HG02798 (cell line): ENCODE data around the gene MS4A18.
"Not testable (repeated sequence)": the region's sequence is repeated elsewhere in the genome, so short reads cannot be mapped to it uniquely, and the experiment has no call there.

Source experiments
- ATAC-seq: cut with Tn5 transposase; IDR thresholded peaks from one replicate; pipeline ENCODE4 v1.9.1; 2021; ENCODE audit warnings: mild to moderate bottlenecking; ENCODE audit not compliant: unreplicated experiment, poor library complexity

The MS4A18 gene

DNA sequence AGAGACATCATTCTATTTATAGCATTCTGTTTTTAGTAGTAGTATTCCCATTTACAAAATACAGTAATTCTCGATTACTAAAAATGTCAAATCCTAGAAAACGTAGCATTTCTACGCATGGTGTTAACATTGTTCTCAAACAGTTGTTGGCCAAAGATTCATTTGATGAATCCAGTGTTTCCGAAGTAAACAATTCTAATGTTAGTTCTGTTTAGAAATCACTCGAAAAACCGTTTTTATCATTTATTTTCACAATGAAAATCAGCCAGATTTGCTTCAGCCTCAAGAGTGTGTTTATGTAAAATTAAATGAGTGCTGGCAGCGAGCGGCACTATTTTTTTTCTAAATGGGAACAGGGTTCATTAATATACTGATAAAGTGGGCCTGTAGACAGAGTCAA lies 7.1 kb downstream of the MS4A18 start:
- no peak for ATAC-seq

DNA sequence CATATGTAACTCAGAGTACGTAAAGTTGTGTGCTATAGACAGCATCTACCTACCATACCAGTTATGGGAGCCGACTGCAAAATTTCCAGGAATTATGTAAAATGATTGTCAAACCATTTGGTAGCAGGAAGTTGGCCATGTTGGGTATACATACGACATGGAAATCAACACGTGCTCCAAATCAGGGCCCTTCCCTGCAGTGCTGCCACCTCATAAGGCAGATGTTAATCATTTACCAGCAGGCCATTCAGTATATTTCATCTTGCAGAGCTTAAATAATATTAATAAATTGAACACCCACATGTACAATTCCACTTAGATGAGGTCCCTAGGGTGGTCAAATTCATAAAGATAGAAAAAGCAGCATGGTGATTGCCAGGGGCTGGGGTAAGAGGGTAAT lies 9.8 kb downstream of the MS4A18 start:
- no peak for ATAC-seq

DNA sequence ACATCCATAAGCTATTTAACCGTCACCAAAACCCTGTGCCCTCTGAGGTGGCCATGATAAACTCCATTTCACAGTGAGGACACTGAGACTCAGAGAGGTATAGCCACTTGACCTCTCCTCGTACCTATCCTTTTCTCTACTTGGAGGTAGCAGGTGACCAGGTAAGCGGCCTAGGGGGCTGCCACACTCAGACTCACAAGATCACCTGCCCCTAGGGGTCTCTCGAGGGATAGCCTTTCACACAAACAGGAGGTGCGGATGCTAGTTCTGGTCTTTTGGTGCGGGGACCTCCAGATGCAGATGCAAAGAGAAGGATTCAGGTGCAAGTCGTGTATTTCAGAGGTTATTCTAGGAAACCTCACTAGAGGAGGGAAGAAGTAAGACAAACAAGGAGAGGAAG lies 14.6 kb downstream of the MS4A18 start:
- no peak for ATAC-seq

DNA sequence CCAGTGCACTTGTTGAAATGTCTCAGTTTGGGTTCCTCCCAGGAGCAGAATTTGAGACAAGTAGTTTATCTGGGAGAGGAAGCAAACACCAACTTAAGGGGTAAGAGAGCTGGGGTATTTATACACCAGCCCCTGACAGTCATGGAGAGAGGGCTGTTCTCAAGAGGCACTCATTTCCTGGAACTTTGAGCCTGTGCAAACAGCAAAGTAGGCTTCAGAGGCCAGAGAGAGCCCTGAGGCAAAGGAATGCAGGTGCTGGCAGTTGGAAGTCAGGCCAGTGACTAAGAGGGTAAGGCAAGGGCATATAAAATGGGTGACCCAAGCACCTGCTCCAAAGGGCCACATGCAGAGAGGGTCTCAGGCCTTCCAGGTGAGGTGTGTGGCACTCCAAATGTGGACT lies 16.1 kb downstream of the MS4A18 start:
- no peak for ATAC-seq

DNA sequence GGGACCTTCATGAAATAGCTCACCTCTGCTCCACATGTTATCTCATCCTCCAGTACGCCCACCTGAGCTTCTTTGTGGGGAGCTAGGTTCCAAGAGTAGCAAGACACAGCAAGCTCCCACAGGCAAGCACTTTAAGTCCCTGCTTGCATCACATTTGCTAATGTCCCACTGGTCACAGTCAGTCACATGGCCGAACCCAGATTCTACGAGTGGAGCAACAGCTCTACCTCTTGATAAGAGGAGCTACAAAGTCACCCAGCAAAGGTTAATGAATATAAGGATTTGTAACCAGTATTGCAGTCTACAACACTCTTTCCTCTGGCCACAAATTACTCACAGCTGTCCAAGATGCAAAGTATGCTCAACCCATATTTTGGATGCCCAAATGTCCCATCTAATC lies 16.9 kb downstream of the MS4A18 start:
- ATAC-seq: no peak

DNA sequence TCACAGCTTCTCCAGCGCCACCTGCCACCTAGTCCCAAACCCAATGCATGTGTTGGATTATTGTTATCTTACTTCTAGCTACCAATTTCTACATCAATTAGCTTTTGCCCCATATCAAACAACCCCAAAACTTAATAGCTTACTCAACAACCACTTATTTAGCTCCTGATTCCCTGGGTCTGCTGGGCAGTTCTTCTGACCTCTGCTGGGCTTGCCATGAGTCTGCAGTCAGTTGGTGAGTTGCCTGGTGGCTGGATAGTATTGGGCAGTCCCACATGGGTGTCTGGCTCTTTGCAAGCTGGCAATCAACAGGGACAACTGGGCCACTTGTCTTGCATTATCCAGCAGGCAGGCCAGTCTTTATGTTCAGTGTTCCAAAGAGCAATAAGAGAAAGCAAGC lies 18.5 kb downstream of the MS4A18 start:
- ATAC-seq: no peak

DNA sequence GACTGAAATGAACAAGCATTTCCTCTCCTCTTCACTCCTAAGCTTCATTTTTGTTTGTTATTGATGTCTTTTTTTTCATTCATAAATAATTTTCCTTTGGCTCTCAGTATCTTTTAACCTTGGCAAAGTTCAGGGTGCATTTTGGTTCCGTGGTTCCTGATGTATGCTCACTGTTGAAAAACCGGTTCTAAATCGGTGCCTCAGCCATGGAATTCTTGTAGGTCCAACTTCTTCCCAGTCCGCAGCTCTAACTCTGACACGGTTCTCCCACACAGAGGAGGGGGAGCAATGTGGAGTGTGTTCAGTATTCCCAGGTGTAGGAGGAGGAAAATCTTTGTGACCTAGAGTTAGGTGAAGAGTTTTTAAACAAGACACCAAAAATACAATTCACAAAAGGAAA lies 19.6 kb downstream of the MS4A18 start:
- no peak for ATAC-seq

DNA sequence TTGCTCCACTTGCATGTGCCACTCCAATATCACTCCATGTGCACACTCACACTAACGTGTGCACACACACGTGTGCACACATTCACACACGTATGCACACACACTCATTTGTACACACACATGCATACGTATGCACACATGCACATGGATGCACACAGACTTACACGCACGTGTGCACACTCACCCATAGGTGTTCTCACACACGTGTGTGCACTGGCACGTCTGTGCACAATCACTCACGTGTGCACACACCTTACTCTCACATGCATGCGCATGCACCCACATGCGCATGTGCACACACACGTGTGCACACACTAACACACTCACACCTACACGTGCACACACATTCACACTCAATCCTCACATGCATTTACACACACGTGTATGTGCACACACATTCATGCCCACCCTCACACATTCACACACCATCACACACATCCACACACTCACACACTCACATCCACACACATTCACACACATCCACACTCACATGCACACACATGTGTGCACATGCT lies 22.9 kb downstream of the MS4A18 start:
- ATAC-seq: no peak

DNA sequence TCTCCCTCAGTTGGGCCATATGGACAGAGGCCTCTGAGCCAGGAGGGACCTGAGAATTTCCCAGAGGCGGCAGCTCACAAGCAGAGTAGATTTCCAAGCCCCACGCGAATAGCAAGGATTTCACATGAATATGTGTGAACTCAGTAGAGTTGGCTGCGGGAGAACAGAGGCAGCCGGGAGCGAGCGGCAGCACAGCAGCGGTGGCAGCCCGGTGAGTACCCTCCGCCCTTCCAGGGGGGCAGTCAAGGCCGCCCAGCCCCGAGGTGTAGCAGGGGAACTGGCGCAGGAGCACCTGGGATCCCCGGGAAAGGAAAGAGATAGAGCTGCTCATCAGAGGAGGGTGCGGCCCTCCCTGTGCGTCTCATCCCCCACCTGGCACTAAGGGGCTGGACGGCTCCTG lies 23.7 kb downstream of the MS4A18 start:
- ATAC-seq: no peak

DNA sequence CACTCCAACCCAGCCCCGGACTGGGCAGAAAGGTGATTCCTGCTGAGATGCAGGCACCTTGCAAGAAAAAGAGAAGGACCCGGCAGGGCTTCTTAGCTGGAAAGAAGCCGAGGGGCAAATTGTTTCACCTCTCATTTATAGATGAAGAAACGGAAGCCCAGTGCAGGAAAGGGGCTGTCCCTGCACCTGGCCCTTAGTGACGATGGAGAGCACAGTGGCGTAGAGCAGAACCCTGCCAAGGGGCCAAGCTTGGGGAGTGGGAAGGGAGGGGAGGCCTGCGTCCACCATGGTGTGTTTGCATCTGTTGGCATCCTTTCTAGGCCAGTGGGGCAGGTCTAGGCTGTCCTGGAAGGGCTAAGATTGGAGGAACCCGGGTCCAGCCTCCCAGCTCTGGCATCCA lies 24.3 kb downstream of the MS4A18 start:
- ATAC-seq: no peak

DNA sequence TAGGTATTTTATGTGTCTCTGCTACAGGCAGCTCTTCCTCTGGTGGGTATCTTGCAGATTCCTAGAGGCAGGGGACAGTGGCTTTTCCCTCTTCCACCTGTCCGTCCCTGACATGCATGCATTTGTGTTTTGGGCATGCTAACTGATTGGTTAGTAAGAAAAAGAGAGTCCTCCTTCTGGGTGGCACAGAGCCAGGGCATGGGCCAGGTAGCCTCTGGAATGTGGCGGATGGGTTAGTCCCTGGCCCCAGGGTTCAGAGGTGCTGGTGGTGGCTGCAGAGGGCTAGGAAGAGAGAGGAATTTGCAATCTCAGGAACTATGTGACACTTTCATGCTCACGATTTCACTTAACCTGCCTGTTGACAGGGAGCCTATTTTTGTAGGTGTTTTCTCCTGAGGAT lies 26.4 kb downstream of the MS4A18 start:
- ATAC-seq: no peak

DNA sequence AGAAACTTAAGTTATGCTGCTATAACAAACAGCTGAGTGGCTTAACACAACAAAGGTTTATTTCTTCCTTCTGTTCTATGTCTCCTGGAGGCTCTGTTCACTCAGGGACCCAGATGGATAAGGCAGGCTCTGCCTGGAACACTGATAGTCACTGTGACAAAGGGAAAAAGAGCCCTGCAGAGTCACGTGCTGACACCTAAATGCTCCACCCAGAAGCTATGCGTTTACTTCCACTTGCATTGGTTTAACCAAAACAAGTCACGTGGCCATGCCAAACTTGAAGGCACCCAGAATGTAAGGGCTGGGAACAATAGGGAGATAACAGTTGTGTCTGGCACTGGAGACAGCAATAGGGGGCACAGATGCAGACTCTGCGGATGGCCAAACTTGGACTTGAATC lies 28.8 kb downstream of the MS4A18 start:
- ATAC-seq: no peak

DNA sequence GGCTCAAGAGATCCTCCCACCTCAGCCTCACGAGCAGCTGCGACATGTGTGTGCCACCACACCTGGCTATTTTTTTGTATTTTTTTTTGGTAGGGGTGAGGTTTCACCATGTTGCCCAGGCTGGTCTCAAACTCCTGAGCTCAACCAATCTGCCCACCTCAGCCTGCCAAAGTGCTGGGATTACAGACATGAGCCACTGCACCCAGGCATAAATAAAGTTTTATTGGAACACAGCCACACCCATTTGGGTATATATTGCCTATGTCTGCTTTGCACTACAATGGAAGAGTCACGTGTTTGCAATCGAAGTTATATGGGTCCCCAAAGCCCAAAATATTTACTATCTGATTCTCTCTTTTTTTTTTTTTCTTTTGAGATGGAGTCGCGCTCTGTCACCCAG lies 30.4 kb downstream of the MS4A18 start:
- no peak for ATAC-seq

DNA sequence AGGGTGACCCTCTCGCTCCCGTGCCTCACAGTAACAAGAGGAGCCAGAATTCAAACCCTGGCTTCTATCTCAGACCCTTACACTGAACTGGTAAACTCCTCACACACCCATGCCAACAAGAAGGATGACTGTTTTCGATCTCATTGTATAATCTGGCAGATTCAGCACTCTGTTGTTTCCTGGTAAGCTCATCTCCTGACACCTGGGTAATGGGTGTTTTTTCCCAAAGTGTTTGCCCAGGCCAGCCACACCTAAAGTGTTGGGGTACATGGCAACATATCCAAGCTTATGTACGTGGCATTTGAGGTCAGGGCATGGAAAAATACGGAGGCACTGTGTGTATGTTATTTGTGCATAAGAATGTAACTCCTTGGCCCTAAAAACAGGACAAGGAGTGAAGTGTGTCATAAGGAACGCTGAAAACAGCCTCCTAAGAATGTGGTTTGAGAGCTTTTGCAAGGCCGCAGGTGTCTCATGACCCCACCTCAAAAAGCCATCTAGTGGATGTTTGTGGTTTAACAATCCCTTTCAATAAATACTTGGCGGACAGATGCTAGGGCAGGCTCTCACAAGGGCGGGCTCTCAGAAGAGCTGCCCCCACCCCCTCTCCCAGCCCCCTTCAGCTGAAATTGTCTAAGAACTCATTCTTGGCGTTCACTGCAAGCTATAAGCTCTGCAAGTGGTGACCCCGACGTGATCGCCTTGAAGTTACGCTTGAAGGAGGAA lies 31.9 kb downstream of the MS4A18 start, which contains the start of gene MS4A15:
Gene MS4A15, plus strand, starts transcription at position 561 of the 726 bp plus-strand sequence. CDS start 6,867 bp downstream, outside the sequence.
- no peak for ATAC-seq

DNA sequence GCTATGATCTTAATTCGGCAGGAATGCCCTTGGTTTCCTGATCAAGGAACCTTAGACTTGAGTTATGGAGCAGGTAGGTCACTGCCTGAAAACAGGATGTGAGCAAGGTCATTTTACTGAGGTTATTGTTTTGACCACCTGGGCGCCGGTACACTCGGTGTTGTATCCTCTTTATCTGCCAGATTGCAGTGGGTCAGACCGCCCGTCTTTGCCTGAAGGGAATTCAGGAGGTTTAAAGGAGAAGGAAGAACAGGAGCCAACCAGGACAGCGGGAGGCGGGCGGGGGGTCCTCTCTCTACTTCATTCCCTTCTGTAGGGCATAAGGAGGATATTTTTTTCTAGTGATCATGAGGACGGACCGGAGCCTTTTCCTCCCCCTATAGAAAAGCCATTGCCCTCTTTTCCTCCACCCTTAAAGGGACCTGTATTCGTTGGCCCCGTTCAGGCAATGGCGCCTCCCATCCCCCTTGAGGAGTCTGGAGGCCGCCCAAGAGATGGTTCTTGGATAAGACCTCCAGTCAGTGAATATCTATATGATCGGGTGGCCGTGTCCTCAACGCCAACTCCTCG lies 32.8 kb downstream of the MS4A18 start:
- no peak for ATAC-seq

DNA sequence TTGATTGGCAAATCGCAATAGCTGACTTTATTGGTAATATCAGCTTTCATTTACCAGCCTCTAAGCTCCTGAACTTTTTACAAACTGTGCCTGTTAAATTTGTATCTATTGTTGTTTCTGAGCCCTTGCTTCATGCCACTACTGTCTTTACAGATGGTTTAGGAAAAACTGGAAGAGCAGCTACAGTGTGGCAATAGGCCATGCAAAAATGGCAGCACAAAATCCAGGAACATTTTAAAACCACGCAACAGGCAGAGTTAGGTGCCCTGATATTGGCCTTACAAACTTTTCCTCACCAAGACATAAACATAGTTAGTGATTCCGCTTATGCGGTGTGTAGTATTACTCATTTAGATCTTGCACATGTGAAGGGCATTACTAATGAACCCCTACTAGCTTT lies 34.2 kb downstream of the MS4A18 start:
- not testable (repeated sequence) for ATAC-seq

DNA sequence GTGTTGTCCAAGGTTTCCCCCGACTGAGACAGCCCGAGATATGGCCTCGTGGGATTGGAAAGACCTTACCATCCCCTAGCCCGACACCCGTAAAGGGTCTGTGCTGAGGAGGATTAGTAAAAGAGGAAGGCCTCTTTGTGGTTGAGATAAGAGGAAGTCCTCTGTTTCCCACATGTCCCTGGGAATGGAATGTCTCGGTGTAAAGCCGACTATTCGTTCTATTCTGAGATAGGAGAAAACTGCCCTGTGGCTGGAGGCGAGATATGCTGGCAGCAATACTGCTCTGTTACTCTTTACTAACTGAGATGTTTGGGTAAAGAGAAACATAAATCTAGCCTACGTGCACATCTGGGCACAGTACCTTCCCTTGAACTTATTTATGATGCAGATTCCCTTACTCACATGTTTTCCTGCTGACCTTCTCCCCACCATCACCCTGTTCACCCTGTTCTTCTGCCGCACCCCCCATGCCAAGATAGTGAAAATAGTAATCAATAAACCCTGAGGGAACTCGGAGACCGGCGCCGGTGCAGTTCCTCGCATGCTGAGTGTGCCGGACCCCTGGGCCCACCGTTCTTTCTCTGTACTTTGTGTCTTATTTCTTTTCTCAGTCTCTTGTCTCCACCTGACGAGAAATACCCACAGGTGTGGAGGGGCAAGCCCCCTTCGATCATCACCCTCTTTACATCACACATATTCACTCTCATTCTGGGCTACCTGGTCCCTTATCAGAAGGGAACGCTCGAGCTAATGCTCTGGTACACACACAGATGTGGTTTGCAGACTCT lies 35.1 kb downstream of the MS4A18 start:
- ATAC-seq: not testable (repeated sequence)

DNA sequence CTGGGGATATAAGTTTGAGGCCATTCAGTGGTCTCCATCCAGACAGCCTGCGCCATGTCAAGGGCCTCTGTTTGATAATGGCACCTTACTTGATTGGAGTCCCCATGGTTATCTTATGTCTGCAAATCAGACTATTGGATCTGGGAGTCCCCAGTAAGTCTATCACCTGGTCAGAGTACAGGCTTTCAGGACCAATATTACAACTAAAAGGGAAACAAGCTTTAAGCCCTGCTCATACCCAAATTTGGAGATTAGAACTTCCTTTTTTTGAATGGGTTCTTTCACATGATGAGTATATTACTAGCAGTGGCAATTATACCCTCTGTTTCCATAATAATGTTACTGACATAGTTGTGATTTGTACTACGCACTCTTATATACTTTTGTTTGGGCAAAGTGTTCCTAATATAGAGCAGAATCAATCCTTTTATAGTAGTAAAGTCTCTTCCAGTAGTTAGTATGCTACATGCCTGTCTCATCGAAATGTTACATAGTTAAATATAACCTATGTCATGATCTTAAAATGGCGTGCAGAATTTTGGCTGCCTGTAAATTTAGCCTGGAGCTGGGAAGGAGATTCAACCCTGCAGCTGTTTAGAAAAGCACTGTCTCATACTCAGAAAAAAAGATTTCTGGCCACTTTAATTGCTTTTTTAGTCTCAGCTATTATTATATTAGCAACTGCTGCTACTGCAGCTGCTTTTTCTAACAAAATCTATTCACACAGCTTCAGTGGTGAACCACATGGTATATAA lies 37.1 kb downstream of the MS4A18 start:
- peak; percentile 26 for ATAC-seq

DNA sequence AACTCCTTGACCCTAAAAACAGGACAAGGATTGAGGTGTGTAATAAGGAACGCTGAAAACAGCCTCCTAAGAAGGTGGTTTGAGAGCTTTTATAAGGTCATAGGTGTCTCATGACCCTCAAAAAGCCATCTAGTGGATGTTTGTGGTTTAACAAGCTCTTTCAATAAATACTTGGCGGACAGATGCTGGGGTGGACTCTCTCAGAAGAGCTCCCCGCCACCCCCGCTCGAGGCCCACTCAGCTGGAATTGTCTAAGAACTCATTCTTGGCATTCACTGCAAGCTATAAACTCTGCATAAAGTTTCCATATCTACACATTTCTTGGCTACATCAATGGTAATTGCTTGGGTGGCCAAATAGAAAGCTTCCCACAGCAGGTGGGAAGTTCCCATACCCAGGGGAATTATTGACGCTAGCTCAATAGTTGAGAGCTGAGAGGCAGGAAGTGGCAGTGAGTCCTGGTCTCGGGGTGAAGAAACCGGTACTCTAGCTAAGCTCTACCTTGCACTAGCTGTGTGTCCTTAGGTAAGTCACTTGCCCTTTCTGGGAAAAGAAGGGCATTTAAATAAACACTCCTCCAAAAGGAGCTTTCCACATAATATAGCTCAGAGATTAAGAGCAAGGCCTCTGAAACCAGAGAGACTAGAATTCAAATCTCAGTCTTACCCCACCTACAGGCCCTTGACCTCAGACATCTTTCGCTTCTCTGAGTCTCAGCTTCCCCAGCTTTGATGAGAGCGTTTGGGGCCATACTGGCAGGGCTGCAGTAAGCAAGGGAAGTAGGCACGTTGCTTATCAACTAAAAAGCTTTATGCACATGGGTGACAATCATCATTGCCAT lies 38.6 kb downstream of the MS4A18 start:
- ATAC-seq: peak; percentile 67
